ENCODE measurements around the gene MIEF1.

DNA sequence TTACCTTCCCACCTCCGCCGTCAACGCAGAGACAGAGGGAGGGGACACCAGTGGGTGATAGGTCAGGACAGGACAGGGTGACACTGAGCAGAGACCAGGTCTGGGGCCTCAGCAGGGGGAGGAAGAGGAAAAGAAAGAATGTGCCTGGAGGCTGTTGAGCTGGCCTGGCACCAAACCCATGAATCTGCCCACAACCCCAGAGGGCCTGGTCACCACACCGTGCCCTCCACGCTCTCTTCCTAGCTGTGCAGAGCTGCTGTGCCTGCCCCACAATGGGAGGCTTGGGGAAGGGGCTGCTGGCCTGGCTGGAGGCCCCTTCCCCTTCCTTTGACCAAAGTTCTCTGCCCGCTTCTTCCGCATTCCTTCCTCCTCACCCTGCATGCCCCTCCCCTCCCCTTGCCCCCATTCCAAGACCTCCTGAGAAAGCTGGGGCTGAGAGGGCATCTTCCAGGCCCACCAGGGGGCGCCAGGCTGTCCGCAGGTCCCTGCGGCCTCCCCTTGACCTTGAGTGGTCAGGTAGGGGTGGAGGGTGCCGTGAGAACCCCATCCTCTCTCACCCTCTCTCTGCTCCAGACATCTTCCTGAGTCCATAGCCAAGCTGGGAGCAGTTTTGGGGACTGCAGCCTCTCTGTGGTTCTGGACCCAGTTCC is 57.5 kb downstream of the MIEF1 start:
- TF ChIP-seq CTCF (IDR thresholded peaks at IDR 0.05) (peak in 2 of 7 experiments; percentile 19 to 37), POLR2A (IDR thresholded peaks at IDR 0.05) (no peak), POLR2AphosphoS5 (IDR thresholded peaks at IDR 0.05) (no peak)

All from stomach (tissue), 4 donors.